Mesenchymal stem cell (in vitro differentiated cells and primary cell): ENCODE data around the gene AKT1S1.

ENCODE experiments used
- DNase-seq: peaks from one replicate; pipeline ENCODE4 v3.0.0-alpha.2; 2013
- H2AFZ ChIP-seq: one replicate; pipeline ENCODE4 v1.6.1; 2013; ENCODE audit warnings: low read depth, mild to moderate bottlenecking, control low read depth, inconsistent platforms, low read length, moderate library complexity
- H2AK5ac ChIP-seq: 2 replicates; pipeline ENCODE4 v1.6.1; 2013; ENCODE audit warnings: low read length, moderate library complexity, mild to moderate bottlenecking, inconsistent platforms; ENCODE audit not compliant: severe bottlenecking
- H2BK120ac ChIP-seq: one replicate; pipeline ENCODE4 v1.6.1; 2013; ENCODE audit warnings: low read depth, mild to moderate bottlenecking, inconsistent platforms, low read length, moderate library complexity
- H2BK12ac ChIP-seq, 2 experiments: one replicate each; pipeline ENCODE4 v1.6.1; 2013; ENCODE audit warnings: inconsistent platforms in 2 of 2, low read length in 2 of 2, mild to moderate bottlenecking in 2 of 2, moderate library complexity in 2 of 2, control low read depth in 1 of 2
- H2BK15ac ChIP-seq: one replicate; pipeline ENCODE4 v1.6.1; 2013; ENCODE audit warnings: mild to moderate bottlenecking, low read depth, inconsistent platforms; ENCODE audit not compliant: poor library complexity, severe bottlenecking
- H2BK5ac ChIP-seq: 2 replicates; pipeline ENCODE4 v1.6.1; 2013; ENCODE audit warnings: low read depth, mild to moderate bottlenecking, low read length, control low read depth, inconsistent platforms; ENCODE audit not compliant: poor library complexity, severe bottlenecking
- H3K14ac ChIP-seq, 2 experiments: one replicate each; pipeline ENCODE4 v1.6.1; 2013; ENCODE audit warnings: inconsistent platforms in 2 of 2, low read length in 2 of 2, control low read depth in 1 of 2, mild to moderate bottlenecking in 1 of 2, moderate library complexity in 1 of 2
- H3K18ac ChIP-seq, 2 experiments: one replicate each; pipeline ENCODE4 v1.6.1; 2013; ENCODE audit warnings: inconsistent platforms in 2 of 2, low read length in 2 of 2, control low read depth in 1 of 2, low read depth in 1 of 2, mild to moderate bottlenecking in 1 of 2
- H3K23ac ChIP-seq, 2 experiments: one replicate each; pipeline ENCODE4 v1.6.1; 2013; ENCODE audit warnings: inconsistent platforms in 2 of 2, low read length in 2 of 2, mild to moderate bottlenecking in 2 of 2, moderate library complexity in 2 of 2, control low read depth in 1 of 2
- H3K27ac ChIP-seq: 2 replicates; pipeline ENCODE4 v1.5.1; 2013; ENCODE audit warnings: mild to moderate bottlenecking, moderate library complexity, low read length, control low read depth, inconsistent platforms; ENCODE audit not compliant: poor library complexity, severe bottlenecking
- H3K27me3 ChIP-seq, 2 experiments: 2 replicates each; pipeline versions ENCODE4 v1.6.1 to v1.7.0; 2013; ENCODE audit warnings: low read length in 2 of 2, mild to moderate bottlenecking in 2 of 2, moderate library complexity in 2 of 2, control low read depth in 1 of 2, inconsistent platforms in 1 of 2; ENCODE audit not compliant: control insufficient read depth in 1 of 2, insufficient read depth in 1 of 2
- H3K36me3 ChIP-seq, 2 experiments: 2 replicates each; pipeline versions ENCODE4 v1.6.1 to v1.7.0; 2013; ENCODE audit warnings: low read length in 2 of 2, control low read depth in 1 of 2, inconsistent platforms in 1 of 2, low read depth in 1 of 2, mild to moderate bottlenecking in 1 of 2; ENCODE audit not compliant: insufficient read depth in 2 of 2, control insufficient read depth in 1 of 2
- H3K4ac ChIP-seq, 2 experiments: one replicate each; pipeline ENCODE4 v1.6.1; 2013; ENCODE audit warnings: inconsistent platforms in 2 of 2, low read length in 2 of 2, mild to moderate bottlenecking in 2 of 2, moderate library complexity in 2 of 2, control low read depth in 1 of 2, low read depth in 1 of 2
- H3K4me1 ChIP-seq: 2 replicates; pipeline ENCODE4 v1.6.1; 2013; ENCODE audit warnings: low read depth, low read length, control low read depth; ENCODE audit not compliant: control insufficient read depth, insufficient read depth
- H3K4me2 ChIP-seq: 2 replicates; pipeline ENCODE4 v1.6.1; 2013; ENCODE audit warnings: low read length, mild to moderate bottlenecking, inconsistent platforms; ENCODE audit not compliant: poor library complexity, severe bottlenecking
- H3K4me3 ChIP-seq, 2 experiments: 2 replicates each; pipeline versions ENCODE4 v1.5.1 to v1.7.0; 2013; ENCODE audit warnings: low read length in 2 of 2, mild to moderate bottlenecking in 2 of 2, control low read depth in 1 of 2, low read depth in 1 of 2; ENCODE audit not compliant: insufficient read depth in 1 of 2
- H3K79me1 ChIP-seq: replicated peaks from 2 replicates; pipeline ENCODE4 v1.6.1; 2013; ENCODE audit warnings: mild to moderate bottlenecking, control low read depth, low read length, inconsistent platforms; ENCODE audit not compliant: poor library complexity, severe bottlenecking
- H3K9ac ChIP-seq: 2 replicates; pipeline ENCODE4 v1.7.0; 2013; ENCODE audit warnings: mild to moderate bottlenecking, low read length, moderate library complexity
- H3K9me3 ChIP-seq: 2 replicates; pipeline ENCODE4 v1.7.0; 2013; ENCODE audit warnings: mild to moderate bottlenecking, low read length; ENCODE audit not compliant: control insufficient read depth
- H4K8ac ChIP-seq: one replicate; pipeline ENCODE4 v1.6.1; 2013; ENCODE audit warnings: inconsistent platforms, mild to moderate bottlenecking, low read length, moderate library complexity
- H4K91ac ChIP-seq: one replicate; pipeline ENCODE4 v1.6.1; 2013; ENCODE audit warnings: mild to moderate bottlenecking, low read length, inconsistent platforms
- WGBS: methylation state at CpG from one replicate; pipeline ENCODE4 v1.1.7; 2013; ENCODE audit warnings: mixed read lengths; 5-methylcytosine and 5-hydroxymethylcytosine counted together

Gene AKT1S1

DNA sequence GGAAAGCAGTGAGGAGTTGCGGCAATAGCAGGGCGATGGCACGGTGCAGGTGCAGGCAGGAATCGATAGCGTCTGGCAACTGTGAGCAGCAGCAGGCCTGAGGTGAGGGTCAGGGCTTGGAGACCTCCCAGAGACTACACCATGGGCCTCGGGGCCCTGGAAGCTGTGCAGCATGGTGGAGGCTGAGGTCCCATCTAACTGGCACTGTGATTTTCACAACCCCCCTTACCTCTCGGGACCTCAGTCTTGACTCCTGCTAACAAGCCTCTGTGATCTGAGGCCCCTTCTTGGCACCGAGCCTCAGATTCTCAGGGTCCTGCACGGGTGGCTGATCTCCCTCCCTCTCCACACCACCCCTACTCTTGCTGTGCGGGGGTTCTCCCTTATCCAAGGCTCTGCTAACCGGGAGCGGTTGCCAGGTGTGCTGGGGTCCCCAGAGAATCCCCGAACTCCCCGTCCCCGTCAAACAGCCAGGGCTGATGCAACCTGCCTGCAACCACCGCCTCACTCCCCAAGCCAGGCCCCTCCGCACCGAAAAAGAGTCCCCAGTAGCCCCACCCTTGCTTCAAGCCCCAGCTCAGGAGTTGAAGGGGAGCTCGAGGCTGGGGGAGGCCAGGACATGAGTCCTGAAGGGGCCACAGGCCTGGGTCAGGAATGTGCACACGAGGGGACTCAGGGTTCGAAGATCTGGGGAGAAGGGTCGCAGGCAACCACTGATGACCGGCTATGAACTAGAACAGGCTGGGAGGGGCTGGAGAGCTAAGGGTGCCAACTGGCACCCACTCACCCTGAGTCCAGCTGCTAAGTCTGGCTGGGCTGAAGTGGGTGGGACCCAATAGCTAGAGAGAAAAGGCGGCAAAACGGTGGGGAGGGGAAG, 47.1 kb upstream of the AKT1S1 start:
- H3K9ac ChIP-seq = peak overlapping the region; percentile 8
- H3K9me3 ChIP-seq = no peaks in the 10 kb centered on the region
- H2BK12ac ChIP-seq = no peak overlapping the region
- peaks cover 28% of the 10 kb centered on the region for H3K4me1 ChIP-seq
- no peak overlapping the region for H3K4me3 ChIP-seq
- DNase-seq = no peak
- no peak overlapping the region for H4K8ac ChIP-seq
- H3K18ac ChIP-seq = no peak overlapping the region
- no peak overlapping the region for H3K23ac ChIP-seq
- no peak overlapping the region for H3K14ac ChIP-seq
- peaks cover 57 to 62% of the 10 kb centered on the region in 2 experiments for H3K36me3 ChIP-seq
- no peak overlapping the region for H2AK5ac ChIP-seq
- no peak overlapping the region for H2BK5ac ChIP-seq
- H2BK120ac ChIP-seq = no peak overlapping the region
- no peak overlapping the region for H3K27ac ChIP-seq
- no peak overlapping the region for H2AFZ ChIP-seq
- no peak overlapping the region for H3K4me2 ChIP-seq
- H4K91ac ChIP-seq = peak overlapping the region; percentile 11
- no peak overlapping the region for H3K4ac ChIP-seq
- H3K79me1 ChIP-seq = peaks cover 13% of the 10 kb centered on the region
- H2BK15ac ChIP-seq = no peak overlapping the region
- H3K27me3 ChIP-seq = no peaks in the 10 kb centered on the region
- WGBS = 93% methylated on average over 25 of the region's 25 CpGs

DNA sequence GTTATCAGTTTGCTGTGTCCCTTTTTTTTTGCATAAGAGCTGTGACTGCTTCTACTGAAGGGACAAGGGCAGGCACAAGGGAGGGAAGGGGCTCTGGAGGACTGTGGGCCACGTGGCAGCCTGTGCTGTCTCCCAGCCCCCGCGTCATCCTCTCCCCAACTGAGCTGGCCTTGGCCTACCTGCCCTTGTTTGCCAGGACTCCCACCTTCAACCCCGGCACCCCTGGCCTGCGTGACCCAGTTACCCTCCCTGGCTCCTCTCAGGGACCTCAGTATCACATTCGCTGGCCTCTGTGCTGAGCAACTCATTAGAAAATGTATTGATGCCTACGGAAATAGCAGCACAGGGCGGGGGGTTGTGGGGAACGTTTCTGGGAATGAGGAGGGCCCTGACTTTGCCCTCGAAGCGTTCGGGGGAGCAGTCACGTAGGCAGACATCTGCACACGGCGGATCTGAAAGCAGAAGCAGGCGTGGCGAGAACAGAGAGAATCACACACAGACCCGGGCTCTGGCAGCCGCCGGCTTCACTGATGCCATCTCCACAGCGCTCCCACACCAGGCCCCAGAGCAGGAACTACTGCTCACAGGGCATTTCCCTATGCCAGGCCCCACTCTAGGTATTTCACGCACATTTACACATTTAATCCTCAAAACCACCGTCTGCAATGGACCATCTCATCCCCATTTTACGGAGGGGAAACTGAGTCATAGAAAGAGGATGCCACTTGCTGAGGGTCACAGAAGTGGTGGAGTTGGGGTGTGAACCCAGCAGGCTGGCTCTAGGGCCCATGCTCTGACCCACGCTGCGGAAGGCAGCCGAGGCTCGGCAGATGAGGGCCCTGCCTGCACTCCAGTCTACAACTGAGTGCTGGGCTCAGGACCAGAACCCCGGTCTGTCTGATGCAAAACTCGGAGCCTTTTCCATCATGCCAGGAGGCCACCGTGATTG, 46.2 kb upstream of the AKT1S1 start:
- no peak overlapping the region for H3K18ac ChIP-seq
- H2BK15ac ChIP-seq = no peak overlapping the region
- peaks cover 15% of the 10 kb centered on the region for H3K79me1 ChIP-seq
- no peak overlapping the region for H3K23ac ChIP-seq
- H2AK5ac ChIP-seq = no peak overlapping the region
- H4K8ac ChIP-seq = no peak overlapping the region
- H2BK12ac ChIP-seq = no peak overlapping the region
- no peak overlapping the region for H3K4me2 ChIP-seq
- H3K27me3 ChIP-seq = no peaks in the 10 kb centered on the region
- H3K9me3 ChIP-seq = no peaks in the 10 kb centered on the region
- H2BK120ac ChIP-seq = no peak overlapping the region
- H3K4me1 ChIP-seq = peaks cover 30% of the 10 kb centered on the region
- peak overlapping the region; percentile 50 for H3K9ac ChIP-seq
- H2AFZ ChIP-seq = no peak overlapping the region
- H4K91ac ChIP-seq = no peak overlapping the region
- H3K36me3 ChIP-seq = peaks cover 63 to 64% of the 10 kb centered on the region in 2 experiments
- no peak overlapping the region for H3K4ac ChIP-seq
- H3K4me3 ChIP-seq = no peak overlapping the region
- H3K27ac ChIP-seq = no peak overlapping the region
- H3K14ac ChIP-seq = no peak overlapping the region
- no peak for DNase-seq
- 96% methylated on average over 30 of the region's 31 CpGs for WGBS
- no peak overlapping the region for H2BK5ac ChIP-seq

DNA sequence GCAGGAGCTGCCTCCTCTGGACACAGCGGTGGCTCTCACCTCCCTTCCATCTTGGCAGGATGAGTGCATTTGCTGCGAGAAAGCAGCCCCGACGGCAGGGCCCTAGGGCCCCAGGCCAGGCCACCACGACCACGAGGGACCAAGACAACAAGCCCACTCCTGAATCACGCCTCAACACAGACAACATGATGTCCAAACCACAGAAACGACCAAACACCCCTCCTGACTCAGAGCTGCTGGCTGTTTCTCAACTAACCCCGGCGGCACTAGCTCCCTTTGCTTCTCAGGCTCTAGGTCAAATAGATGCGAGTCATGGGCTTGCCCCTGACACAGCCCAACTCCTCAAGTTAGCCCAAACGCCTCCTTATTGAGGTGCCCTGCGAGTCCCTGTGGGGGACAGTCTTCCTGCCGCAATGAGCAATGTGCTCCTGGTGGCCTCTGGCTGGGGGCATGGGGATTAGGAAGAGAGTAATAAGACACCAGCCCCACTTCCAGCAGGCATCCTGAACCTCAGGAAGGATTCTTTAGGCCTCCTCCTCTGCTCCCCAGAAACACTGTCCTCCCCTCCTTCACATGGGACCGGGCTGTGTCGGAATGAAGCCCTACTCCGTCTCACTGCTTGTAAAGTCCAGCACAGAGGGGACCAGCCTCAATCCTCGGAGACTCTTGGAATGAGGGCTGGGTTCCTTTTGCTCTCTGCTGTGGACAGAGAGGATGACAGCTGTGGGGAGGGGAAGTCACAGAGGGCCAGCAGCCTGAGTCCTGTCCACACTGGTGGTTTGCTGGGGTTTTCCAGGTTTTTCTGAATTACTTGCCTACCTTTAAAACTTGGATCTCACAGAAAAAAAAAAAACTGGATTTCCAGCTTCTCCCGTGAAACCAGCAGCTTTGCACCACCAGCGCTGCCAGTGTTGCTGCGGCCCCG, 45.0 kb upstream of the AKT1S1 start:
- WGBS = 81% methylated on average over 21 of the region's 22 CpGs
- H3K27me3 ChIP-seq = no peaks in the 10 kb centered on the region
- H3K36me3 ChIP-seq = peaks cover 62 to 64% of the 10 kb centered on the region in 2 experiments
- H2BK12ac ChIP-seq = no peak overlapping the region
- no peak overlapping the region for H2BK120ac ChIP-seq
- H3K23ac ChIP-seq = peak overlapping the region in 1 of 2 experiments; percentile 30
- H2AK5ac ChIP-seq = no peak overlapping the region
- H3K4me2 ChIP-seq = no peak overlapping the region
- no peak overlapping the region for H2AFZ ChIP-seq
- no peak overlapping the region for H2BK15ac ChIP-seq
- peak overlapping the region in 1 of 2 experiments; percentile 40 for H3K4ac ChIP-seq
- H3K9ac ChIP-seq = peak overlapping the region; percentile 50
- H3K4me1 ChIP-seq = peaks cover 23% of the 10 kb centered on the region
- H3K79me1 ChIP-seq = peaks cover 19% of the 10 kb centered on the region
- peak overlapping the region; percentile 29 for H4K8ac ChIP-seq
- peak overlapping the region in 1 of 2 experiments; percentile 48 for H3K18ac ChIP-seq
- H3K27ac ChIP-seq = no peak overlapping the region
- no peak overlapping the region for H3K4me3 ChIP-seq
- no peak overlapping the region for H2BK5ac ChIP-seq
- peak; percentile 86 for DNase-seq
- no peak overlapping the region for H4K91ac ChIP-seq
- H3K14ac ChIP-seq = no peak overlapping the region
- no peaks in the 10 kb centered on the region for H3K9me3 ChIP-seq
